Measurements from ENCODE around the gene TOX2.
A peak's percentile ranks its signal among the peaks of the same experiment; 100 is the strongest.

Gene TOX2

GRCh38 chr20:43911066-43911465 lies 3.6 kb upstream of the TOX2 start:
- Mint-ChIP-seq H3K27ac (no peak overlapping the region), H3K4me3 (no peak overlapping the region)

GRCh38 chr20:43913291-43914025 lies 1.2 kb upstream of the TOX2 start:
- H3K4me1 Mint-ChIP-seq, result peaks cover 6% of the 10 kb centered on the region
- peak overlapping the region; percentile 73 to 80 (median 80) for H3K4me3 Mint-ChIP-seq
- H3K9me3 Mint-ChIP-seq, result peaks cover 34% of the 10 kb centered on the region
- TF ChIP-seq CTCF (IDR thresholded peaks at IDR 0.05; ENCODE audit: unreplicated experiment in 3 of 3), result no peak
- no peaks in the 10 kb centered on the region for H3K36me3 Mint-ChIP-seq (ENCODE audit: low read depth)
- H3K27ac Mint-ChIP-seq, result no peak overlapping the region
- peaks cover 68% of the 10 kb centered on the region for H3K27me3 Mint-ChIP-seq (ENCODE audit: low read depth)

More at GRCh38 chr20:43911066-43911465, 3.6 kb upstream of the TOX2 start:
- H3K27me3 Mint-ChIP-seq (ENCODE audit: low read depth), result peaks cover 45% of the 10 kb centered on the region
- H3K4me1 Mint-ChIP-seq, result peaks cover 6% of the 10 kb centered on the region
- no peak for TF ChIP-seq CTCF (IDR thresholded peaks at IDR 0.05; ENCODE audit: unreplicated experiment in 3 of 3)
- no peaks in the 10 kb centered on the region for H3K36me3 Mint-ChIP-seq (ENCODE audit: low read depth)
- H3K9me3 Mint-ChIP-seq, result peaks cover 41% of the 10 kb centered on the region

DNA sequence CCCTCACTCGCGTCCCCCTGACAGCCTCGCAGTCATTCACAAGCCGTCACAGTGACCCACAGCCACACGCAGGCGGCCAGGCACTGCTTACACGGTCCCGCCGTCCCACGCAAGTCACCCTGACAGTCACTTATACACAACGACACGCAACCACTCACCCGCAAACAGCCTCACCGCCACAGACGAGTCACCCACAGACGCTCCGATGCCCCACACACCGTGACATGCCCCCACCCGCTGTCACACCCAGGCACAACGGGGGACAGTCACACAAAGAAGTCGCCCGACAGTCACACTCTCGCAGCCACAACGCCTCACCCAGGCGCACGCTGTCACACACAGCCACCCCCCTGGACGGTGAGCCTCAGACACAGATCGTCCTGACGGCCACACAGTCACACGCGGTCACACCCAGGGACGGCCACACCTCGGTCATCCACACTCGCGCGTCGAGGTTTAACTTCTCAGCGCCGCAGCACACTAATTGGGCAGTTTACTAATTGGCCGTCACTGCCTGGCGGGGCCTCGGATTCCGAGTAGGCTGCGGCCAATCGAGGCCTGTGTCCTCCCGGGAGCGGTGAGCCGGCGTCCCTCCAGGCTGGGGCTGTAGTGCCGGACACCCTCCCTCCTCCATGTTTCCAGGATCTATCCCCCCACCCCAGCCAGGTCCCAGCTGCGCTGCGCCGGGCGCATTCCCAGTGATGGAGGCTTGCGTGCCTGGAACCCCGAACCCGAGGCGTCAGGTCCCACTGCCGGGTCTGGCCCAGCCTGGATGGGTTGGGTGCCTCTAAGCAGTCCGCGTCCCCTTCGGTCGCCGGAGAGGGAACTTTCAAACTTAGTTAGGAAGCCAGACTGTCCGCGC lies 790 bp downstream of the TOX2 start:
- TF ChIP-seq CTCF (IDR thresholded peaks at IDR 0.05; ENCODE audit: unreplicated experiment in 3 of 3), result no peak
- Mint-ChIP-seq H3K9me3 (peaks cover 27% of the 10 kb centered on the region), H3K4me3 (peak overlapping the region; percentile 80 to 89 (median 81)), H3K27ac (no peak overlapping the region), H3K36me3 (ENCODE audit: low read depth) (no peaks in the 10 kb centered on the region), H3K27me3 (ENCODE audit: low read depth) (peaks cover 84% of the 10 kb centered on the region), H3K4me1 (peaks cover 6% of the 10 kb centered on the region)

- H3K27ac Mint-ChIP-seq, result no peak overlapping the region
- H3K36me3 Mint-ChIP-seq (ENCODE audit: low read depth), result no peaks in the 10 kb centered on the region
- H3K4me3 Mint-ChIP-seq, result peak overlapping the region; percentile 55 to 89 (median 81)
- H3K9me3 Mint-ChIP-seq, result peaks cover 23% of the 10 kb centered on the region
- peaks cover 6% of the 10 kb centered on the region for H3K4me1 Mint-ChIP-seq
- TF ChIP-seq CTCF (IDR thresholded peaks at IDR 0.05; ENCODE audit: unreplicated experiment in 3 of 3), result no peak
- H3K27me3 Mint-ChIP-seq (ENCODE audit: low read depth), result peaks cover 92% of the 10 kb centered on the region
Measured at GRCh38 chr20:43916073-43916880, 1.6 kb downstream of the TOX2 start.

- Mint-ChIP-seq H3K4me1 (peaks cover 6% of the 10 kb centered on the region), H3K27me3 (ENCODE audit: low read depth) (peaks cover 95% of the 10 kb centered on the region), H3K9me3 (peaks cover 20% of the 10 kb centered on the region), H3K27ac (no peak overlapping the region), H3K36me3 (ENCODE audit: low read depth) (no peaks in the 10 kb centered on the region), H3K4me3 (peak overlapping the region; percentile 55 to 60 (median 57))
- TF ChIP-seq CTCF (IDR thresholded peaks at IDR 0.05; ENCODE audit: unreplicated experiment in 3 of 3), result no peak
Measured at GRCh38 chr20:43916881-43917371, 2.3 kb downstream of the TOX2 start.
